Stimulated activated CD8-positive, alpha-beta memory T cell treated with anti-CD3 and anti-CD28 coated beads, Interleukin-7, amount 100 ng/mL, for 4 hours (primary cell): Measurements from ENCODE around the gene PGM2L1.
"Not testable (repeated sequence)": the region's sequence is repeated elsewhere in the genome, so short reads cannot be mapped to it uniquely, and the experiment has no call there.

Experiments
- DNase-seq, 2 donors: peaks; one replicate each; pipeline ENCODE4 v3.0.0-alpha.2; 2020; ENCODE audit warnings: low read depth in 2 of 2

The PGM2L1 gene

DNA sequence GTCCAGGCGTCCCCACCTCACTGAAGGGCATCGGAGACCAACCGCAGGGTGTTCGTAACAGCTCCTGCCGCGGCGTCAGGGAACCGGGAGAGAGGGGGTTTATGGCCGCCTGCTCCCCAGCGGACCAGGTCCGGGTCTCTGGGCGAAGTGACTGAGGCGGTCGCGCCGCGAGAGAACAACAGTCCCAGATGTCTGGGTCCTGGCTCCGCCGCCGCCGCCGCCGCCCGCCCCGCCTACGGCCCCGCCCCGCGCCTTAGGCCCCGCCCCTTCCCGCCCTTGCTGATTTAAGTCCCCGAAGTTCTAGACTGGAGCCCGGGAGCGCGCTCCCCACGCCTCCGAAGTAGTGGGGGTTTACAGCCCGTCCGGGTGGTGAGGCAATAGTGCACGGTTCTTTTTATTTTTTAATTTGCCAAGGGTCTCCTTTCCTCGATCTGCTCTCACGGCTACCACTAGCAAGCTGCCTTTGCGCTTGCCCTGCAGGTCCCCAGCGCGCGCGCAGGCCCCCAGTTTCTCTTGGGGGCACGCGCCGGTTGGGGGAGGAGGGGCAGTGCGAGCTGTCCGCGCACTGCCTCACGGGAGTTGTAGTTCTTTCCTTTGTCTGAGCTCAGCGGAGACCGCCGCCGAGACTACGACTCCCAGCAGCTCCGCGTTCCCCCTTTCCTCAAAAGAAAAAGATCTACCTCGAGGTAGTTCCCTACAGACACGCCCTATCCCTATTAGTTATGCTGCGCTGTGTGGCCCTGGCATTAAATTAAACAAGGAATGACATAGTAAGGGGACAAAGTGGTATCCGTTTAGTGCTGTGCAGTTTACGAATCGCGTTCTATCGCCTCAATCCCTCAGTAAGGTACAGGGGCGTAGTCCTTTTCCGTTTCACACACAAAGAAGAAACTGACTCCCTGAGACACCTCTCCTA is at the start of gene PGM2L1:
Gene PGM2L1 (minus strand): TSS at position 190 of the 916 bp plus-strand sequence. CDS start 272 bp downstream, outside the sequence.
- DNase-seq: peak; percentile 85 to 91

DNA sequence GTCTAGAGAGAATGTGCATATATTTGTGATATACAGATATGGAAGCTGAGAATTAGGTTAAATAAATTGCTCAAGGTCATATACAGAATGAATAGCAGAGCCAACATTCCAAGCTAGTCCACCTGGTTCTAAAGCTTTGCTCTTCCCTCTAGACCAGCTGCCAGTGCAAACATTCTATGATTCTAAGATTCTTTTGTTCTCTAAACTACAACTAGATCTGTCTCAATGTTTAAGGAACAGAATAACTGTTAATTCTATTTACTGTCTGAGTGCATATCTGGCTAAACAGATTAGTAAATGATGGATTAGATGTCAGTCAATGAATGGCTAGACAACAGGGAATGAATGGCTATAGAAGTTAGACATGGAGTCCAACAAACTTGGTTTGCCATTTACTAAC is 49.5 kb upstream of the PGM2L1 start:
- DNase-seq: no peak

- no peak for DNase-seq
These were observed 48.3 kb upstream of the PGM2L1 start for GRCh38 chr11:74446532-74446938.

GRCh38 chr11:74444173-74444826 is 46.1 kb upstream of the PGM2L1 start:
- no peak for DNase-seq

- no peak for DNase-seq
These were observed 45.0 kb upstream of the PGM2L1 start for GRCh38 chr11:74443071-74443864.

- DNase-seq: no peak
These were observed 44.4 kb upstream of the PGM2L1 start for GRCh38 chr11:74442636-74443035.

DNA sequence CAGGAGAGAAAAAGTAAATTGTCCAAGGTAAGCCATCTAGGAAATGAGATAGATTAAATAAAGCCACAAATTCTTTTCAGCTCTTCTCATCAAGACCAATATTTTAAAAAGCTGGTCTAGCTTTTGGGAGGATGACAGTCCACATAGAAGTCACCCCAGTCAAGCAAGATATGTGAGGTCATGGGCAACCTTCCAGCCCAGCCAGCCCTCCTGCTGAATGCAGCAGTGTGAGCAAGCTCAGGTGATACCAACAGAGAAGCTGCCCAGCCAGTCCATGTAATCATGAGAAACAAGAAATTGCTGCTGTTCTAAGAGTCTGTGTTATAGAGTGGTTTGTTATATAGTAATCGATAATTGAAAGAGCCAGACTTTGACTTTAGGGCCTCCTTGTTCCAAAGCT is 40.4 kb upstream of the PGM2L1 start:
- no peak for DNase-seq

GRCh38 chr11:74437441-74438042 is 39.3 kb upstream of the PGM2L1 start:
- no peak for DNase-seq

- DNase-seq: no peak
These were observed 36.3 kb upstream of the PGM2L1 start for GRCh38 chr11:74434528-74434927.

DNA sequence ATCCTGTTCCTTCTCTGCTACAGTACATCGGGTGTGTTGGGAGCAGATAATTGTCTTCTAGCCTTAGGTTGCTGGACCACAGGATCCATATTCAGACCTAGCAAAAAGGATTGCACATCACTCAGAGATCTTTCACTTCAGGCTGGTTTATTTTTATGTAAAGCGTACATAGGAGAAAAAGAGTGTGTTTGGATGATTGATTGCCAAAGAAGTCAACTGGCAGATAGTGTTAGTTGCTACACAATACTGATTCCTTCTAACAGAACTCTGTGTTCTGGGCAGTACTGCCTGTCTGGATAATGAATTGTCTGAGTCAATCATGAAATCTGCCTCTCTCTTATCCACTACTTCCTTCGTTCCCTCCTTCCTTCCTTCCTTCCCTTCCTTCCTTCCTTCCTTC is 31.0 kb upstream of the PGM2L1 start:
- no peak for DNase-seq

DNA sequence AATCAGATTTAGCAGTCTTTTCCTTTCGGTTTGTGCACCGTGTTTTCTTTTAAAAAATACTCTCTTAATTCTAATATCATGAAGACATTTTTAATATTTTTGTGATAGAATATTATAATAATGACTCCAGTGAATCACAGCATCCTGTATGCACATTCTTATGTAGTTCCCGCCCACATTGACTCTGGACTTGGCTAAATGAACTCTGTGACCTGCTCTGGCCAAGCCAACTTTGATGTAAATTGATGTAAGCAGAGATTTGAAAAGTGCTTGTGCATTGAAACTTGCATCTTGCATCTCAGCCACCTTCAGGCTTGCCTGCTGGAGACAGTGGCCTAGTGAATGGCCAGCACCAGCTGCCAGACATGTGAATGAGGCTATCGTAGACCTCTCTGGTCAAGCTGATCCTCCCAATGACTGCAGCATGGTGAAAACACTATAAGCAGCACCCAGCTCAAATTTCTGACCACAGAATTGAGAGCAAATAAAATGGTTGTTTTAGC is 29.2 kb upstream of the PGM2L1 start:
- DNase-seq: no peak

GRCh38 chr11:74425100-74425499 is 26.9 kb upstream of the PGM2L1 start:
- DNase-seq: no peak

GRCh38 chr11:74418509-74418895 is 20.3 kb upstream of the PGM2L1 start:
- DNase-seq: no peak

DNA sequence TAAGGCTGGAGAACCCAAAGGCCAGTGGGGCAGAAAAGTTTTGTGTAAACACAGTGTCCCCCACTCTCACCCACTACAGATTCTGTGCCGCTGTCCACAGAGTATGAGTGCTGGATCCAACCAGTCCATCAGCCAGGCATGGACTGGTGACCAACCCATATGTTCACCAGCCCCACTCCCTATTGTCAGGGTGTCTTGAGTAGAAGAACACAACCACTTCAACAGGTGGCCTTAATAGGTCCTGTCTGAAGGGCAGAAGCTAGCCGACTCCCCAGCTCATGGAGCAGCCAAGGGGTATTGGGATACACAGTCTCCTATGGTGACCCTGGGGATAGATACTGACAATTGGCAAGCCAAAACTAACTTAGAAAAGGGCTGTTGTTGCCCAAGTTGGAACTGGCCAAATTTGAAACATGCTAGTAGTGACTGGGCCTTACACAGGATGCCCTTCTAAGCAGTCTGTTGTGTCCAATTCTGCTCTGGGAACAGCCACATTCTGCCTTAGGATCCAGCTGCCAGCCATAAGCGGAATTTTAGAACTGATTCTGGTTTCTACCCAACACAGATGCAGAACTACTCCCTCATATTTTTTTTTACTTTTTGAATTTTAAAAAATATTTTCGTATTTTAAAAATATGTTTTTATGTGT is 19.8 kb upstream of the PGM2L1 start:
- DNase-seq: no peak

- no peak for DNase-seq
These were observed 19.2 kb upstream of the PGM2L1 start for GRCh38 chr11:74417379-74417804.

DNA sequence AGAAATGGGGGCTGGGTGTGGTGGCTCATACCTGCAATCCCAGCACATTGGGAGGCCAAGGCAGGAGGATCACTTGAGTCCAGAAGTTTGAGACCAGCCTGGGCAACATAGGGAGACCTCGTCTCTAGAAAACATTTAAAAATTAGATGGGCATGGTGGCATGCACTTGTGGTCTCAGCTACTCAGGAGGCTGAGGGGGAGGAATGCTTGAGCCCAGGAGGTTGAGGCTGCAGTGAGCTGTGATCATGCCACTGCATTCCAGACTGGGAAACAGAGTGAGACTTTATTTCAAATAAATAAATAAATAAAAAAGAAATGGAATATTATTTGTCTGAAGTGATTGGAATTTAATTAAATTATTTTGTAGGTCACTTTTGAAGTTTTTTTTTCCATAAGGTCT is 18.7 kb upstream of the PGM2L1 start:
- not testable (repeated sequence) for DNase-seq

DNA sequence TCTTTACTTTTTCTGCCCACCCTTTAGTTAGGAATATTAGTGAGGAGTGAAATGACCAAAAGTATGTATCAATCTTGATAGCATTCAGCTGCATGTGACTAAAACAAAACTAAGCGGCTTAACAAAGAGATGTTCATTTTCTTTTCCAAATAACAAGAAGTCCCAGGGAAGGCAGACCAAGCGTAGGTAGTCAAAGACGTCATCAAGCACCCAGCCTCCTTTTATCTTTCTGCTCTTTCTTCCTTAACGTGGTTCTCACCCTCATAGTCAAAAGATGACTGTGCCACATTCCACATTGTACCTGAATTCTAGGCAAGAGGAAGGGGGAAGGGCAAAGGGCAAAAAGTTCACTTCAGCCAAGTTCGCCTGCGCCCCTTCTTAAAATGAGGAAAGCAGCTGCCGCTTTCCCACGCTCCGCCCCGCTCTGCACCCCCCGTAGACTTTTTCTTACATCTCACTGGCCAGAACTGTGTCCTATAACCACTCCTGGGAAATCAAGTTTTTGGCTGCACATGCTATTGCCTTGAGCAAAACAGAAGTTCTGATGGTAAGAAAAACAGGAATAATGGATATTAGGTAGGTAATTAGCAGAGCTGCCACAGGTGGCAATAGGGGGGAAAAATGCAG is 14.6 kb upstream of the PGM2L1 start:
- no peak for DNase-seq

DNA sequence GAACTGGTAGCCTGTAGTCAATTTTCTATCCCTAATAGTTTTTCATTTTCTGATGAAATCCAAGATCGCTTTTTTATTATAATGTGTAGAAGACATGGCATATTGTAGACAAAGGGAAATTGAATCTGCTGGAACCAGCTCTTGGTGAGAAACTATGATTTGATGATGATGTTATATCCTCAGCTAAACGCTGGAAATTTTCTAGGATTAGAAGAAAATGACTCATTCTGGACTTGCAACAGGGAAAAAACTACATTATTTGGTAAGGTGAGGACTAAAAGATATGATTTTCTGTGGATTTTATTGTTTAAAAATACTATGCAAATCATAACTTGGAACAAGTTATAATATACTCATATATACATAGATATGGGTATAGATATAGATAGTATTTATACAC is 14.1 kb upstream of the PGM2L1 start:
- DNase-seq: no peak

- DNase-seq: no peak
These were observed 11.4 kb upstream of the PGM2L1 start for GRCh38 chr11:74409633-74410032.

DNA sequence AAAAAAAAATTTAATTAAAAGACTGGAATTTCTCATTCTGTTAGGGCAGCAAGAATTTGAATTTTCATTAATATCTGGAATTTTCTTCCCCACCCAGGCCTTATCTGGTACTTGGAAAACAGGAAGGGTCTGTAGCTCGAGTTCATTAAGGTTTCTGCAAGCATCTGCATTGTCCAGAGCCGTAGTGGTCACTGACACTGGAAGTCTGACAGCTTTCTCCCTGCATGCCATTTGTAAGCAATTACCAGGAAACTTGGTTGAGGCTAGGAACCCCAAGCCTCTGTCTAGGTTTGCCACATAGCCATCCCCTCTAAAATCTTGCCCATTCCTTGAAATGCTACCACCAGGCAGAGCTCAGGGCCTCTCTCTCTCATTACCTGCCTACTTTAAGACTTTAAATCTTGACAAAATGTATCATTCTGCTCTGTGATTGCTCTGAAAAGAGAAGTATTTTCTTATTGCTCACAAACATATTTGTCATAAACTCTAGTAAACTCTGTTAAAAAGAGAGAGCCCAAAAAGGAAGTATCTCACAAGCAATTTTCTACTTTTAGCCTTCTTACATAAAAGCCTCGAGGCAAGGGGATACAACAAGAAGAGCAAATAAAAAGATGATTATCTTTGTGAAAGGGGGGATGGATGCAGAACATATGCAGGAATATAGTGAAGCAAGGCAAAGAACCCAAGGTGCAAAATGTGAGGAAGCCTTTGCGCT is 5.5 kb upstream of the PGM2L1 start:
- no peak for DNase-seq
